ENCODE results near the gene MYOCD. TPM values are rescaled to one million over a fixed set of nuclear protein-coding genes. Genes with fewer than 3 reads are reported as not detected.
A peak's percentile ranks its signal among the peaks of the same experiment; 100 is the strongest.

MYOCD gene
- total RNA-seq, 6 experiments from 2014 or later = 0.07 to 2.4 (median 0.11) TPM

DNA sequence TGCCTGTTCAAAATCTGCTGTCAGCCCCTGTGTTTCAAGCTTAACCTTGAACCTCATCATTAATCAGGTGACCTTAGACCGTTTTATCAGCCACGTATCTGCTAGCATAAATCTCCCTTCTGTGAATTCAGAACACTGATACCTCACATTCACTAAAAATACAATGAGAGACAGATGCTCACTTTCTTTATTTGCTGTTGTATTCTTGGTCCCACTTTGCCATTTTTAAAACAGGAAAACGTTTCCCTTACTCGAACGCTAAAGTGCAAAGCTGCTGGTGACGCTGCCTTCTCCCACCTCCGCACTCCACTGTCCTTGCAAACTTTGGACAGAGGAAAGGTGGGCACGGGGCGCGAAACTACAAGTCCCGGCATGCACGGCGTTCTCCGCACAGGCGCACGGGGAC is 123.4 kb downstream of the MYOCD start:
- WGBS (ENCODE audit: insufficient coverage, low coverage, low lambda C conversion rate, missing lambda C conversion rate) = 0% methylated on average over 15 of the region's 16 CpGs
- Histone ChIP-seq H3K36me3 (no peaks in the 10 kb centered on the region), H3K4me1 (no peaks in the 10 kb centered on the region), H3K27me3 (no peaks in the 10 kb centered on the region), H3K27ac (no peak overlapping the region), H3K9me3 (no peaks in the 10 kb centered on the region), H3K4me3 (peak overlapping the region; percentile 39 to 74 (median 53))
- no peak for TF ChIP-seq POLR2A (IDR thresholded peaks at IDR 0.05)
- TF ChIP-seq, protein P1, sequence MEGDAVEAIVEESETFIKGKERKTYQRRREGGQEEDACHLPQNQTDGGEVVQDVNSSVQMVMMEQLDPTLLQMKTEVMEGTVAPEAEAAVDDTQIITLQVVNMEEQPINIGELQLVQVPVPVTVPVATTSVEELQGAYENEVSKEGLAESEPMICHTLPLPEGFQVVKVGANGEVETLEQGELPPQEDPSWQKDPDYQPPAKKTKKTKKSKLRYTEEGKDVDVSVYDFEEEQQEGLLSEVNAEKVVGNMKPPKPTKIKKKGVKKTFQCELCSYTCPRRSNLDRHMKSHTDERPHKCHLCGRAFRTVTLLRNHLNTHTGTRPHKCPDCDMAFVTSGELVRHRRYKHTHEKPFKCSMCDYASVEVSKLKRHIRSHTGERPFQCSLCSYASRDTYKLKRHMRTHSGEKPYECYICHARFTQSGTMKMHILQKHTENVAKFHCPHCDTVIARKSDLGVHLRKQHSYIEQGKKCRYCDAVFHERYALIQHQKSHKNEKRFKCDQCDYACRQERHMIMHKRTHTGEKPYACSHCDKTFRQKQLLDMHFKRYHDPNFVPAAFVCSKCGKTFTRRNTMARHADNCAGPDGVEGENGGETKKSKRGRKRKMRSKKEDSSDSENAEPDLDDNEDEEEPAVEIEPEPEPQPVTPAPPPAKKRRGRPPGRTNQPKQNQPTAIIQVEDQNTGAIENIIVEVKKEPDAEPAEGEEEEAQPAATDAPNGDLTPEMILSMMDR (IDR thresholded peaks at IDR 0.05) = no peak
- DNase-seq = no peak
- ATAC-seq = no peak
- intact Hi-C loops (cut with DNase I) = no loop called here

DNA sequence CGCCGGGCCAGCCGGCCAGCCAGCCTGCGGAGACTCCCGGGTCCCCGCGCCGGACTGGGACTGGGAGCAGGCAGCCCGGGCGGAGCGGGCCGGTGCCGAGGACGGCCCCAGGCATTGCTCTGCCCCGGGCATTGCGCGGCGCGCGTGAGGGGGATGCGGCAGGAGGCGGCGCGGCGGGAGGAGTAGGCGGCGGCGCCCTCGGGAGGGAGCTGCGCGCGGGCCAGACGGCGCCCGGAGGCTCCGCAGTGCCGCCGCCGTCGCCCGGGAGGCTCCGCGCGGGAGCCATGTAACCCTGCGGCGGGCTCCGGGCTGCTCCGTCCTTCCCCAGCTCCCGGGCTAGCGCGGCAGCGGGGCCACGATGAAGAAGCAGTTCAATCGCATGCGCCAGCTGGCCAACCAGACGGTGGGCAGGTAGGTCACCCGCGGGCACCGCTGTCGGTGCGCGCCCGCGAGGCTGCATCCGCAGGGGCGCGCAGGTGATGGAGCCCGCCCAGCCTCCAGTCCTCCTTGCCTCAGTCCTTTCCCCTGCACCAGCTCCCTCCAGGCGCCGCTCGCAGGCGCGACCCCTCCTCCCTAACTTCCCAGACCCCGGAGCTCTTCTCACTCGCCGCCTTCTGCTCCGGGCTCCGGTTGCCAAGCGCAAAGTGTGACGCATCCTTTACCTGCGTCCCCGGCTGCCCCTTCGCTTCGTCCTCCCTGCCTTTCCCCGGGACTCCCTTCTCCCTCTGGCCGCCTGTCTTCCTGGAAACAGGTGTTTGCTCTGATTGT is 124.0 kb downstream of the MYOCD start, which contains the start of gene ARHGAP44:
TSS of gene ARHGAP44 (plus strand) at position 18 of the 768 bp plus-strand sequence. CDS start at position 359, 341 bp downstream.
- ATAC-seq = peak; percentile 94 to 98 (median 96)
- no peaks in the 10 kb centered on the region for H3K27me3 ChIP-seq
- no peaks in the 10 kb centered on the region for H3K4me1 ChIP-seq
- TF ChIP-seq, protein P1 (IDR thresholded peaks at IDR 0.05) = no peak
- TF ChIP-seq POLR2A (IDR thresholded peaks at IDR 0.05) = no peak
- peak; percentile 72 to 80 (median 76) for DNase-seq
- H3K36me3 ChIP-seq = no peaks in the 10 kb centered on the region
- intact Hi-C loops (cut with DNase I) = no loop called here
- no peak within 1 kb of the TSS for H3K27ac ChIP-seq
- H3K4me3 ChIP-seq = peak within 1 kb of the TSS; percentile 39 to 74 (median 53)
- H3K9me3 ChIP-seq = no peaks in the 10 kb centered on the region
- WGBS (ENCODE audit: insufficient coverage, low coverage, low lambda C conversion rate, missing lambda C conversion rate) = 2% methylated on average over 14 of the region's 86 CpGs

DNA sequence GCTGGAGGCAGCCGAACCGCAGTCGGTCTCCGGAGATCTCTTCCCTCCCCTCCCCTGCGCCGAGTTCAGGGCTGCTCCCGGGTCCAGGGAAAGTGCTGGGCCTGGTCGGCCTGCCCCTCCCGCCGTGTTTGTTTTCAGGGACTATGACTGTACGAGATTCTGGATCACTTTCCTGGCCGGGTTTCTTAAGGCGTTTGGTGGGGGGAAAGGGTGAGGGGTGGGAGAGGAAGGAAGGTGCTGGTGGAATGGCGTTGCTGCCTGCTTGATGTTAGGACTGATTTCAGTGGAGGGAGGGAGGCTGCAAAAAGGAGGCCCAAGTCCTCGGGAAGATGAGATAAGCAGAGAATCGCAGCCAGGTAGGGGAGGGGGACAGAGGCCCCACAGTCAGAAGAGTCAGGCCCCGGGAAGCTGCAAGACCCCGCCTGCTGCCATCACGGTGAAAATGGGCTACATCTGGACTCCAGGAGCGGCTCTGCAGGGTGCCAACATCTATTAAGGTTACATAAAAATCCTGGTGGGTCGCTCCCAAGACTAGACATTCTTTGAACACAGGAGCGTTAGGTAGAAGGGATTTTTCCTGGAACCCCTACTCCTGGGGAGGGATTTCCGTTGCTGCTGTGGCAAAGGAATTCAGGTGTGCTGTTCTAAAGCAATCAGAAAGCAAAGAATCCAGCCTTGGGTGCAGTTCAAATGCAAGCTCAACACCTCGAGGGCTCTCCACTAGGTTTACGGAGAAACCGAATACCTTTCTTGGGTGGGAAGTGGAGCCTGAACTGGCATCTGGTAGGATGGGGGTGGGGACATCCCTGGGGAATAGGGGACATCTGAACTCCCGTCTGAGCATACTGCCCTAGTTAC is 124.8 kb downstream of the MYOCD start:
- intact Hi-C loops (cut with DNase I) = no loop called here

DNA sequence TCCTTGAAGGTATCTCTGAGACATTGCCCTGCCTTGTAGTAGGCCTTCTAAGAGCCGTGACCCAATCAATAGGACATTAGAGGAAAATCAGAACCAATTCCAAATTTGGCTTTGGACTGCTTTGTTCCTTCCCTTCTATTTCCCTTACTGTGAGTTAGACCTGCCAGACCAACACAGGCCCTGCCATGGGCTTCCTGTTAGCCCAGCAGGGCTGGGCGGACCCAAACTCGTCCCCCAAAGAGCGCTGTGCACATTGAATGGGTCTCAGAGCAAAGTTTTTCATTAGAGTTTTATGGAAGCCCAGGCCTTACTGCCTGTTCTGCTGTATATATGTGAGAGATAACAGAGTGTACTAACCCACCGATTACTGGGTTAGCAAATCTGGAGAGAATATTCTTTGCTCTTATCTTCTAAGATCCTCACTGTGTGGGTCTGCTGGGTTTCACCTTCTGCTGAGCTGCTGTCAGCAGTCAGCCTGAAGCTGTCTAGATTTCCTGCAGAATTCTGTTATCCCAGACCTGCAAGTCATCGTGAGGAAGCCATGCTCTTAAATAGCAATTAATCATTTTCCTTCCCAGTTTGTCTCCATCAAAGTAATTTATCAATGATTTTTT is 129.3 kb downstream of the MYOCD start:
- Histone ChIP-seq H3K27me3 (no peaks in the 10 kb centered on the region), H3K9me3 (no peaks in the 10 kb centered on the region), H3K4me3 (no peak overlapping the region), H3K27ac (no peak overlapping the region), H3K4me1 (no peaks in the 10 kb centered on the region), H3K36me3 (no peaks in the 10 kb centered on the region)
- TF ChIP-seq POLR2A (IDR thresholded peaks at IDR 0.05) = no peak
- TF ChIP-seq, protein P1 (IDR thresholded peaks at IDR 0.05) = no peak
- DNase-seq (no peak), ATAC-seq (no peak)
- WGBS (ENCODE audit: insufficient coverage, low coverage, low lambda C conversion rate, missing lambda C conversion rate) = 62% methylated on average over 6 of the region's 6 CpGs
- intact Hi-C loops (cut with DNase I) = no loop called here

More for the DNA sequence above, 124.8 kb downstream of the MYOCD start:
- no peaks in the 10 kb centered on the region for H3K9me3 ChIP-seq
- 17% methylated on average over 20 of the region's 27 CpGs for WGBS (ENCODE audit: insufficient coverage, low coverage, low lambda C conversion rate, missing lambda C conversion rate)
- ATAC-seq (no peak), DNase-seq (peak in 1 of 3 donors; percentile 15)
- H3K4me1 ChIP-seq = no peaks in the 10 kb centered on the region
- TF ChIP-seq, protein P1 (IDR thresholded peaks at IDR 0.05) = no peak
- no peak for TF ChIP-seq POLR2A (IDR thresholded peaks at IDR 0.05)
- no peak overlapping the region for H3K27ac ChIP-seq
- H3K27me3 ChIP-seq = no peaks in the 10 kb centered on the region
- H3K36me3 ChIP-seq = no peaks in the 10 kb centered on the region
- peak overlapping the region; percentile 39 to 74 (median 53) for H3K4me3 ChIP-seq

Measured in right lobe of liver (tissue), 6 donors.